Esophagus squamous epithelium (tissue), 4 donors: ENCODE data around the gene NOPCHAP1.

Experiments used
- CTCF ChIP-seq, 6 experiments: fragments of 450-650 bp in 4 of 6; fragments of 200-600 bp in 2 of 6; sonication (generic) in 2 of 6; IDR thresholded peaks; one replicate each; pipeline ENCODE4 v1.5.1; 2016 to 2019; ENCODE audit warnings: antibody characterized with exemption in 6 of 6, mild to moderate bottlenecking in 4 of 6, moderate library complexity in 4 of 6
- POLR2A ChIP-seq, 4 donors: fragments of 450-650 bp; IDR thresholded peaks; one replicate each; pipeline ENCODE4 v1.6.1; 2017; ENCODE audit warnings: antibody characterized with exemption in 4 of 4, mild to moderate bottlenecking in 4 of 4, moderate library complexity in 3 of 4

- TF ChIP-seq CTCF (IDR thresholded peaks at IDR 0.05): no peak
- no peak for TF ChIP-seq POLR2A (IDR thresholded peaks at IDR 0.05)
Measured at GRCh38 chr12:105014603-105015002, 28.5 kb downstream of the NOPCHAP1 start.
